HEK293T (cell line): Measurements from ENCODE around the gene ANTXR1.

Experiments used
- BHLHE40 ChIP-seq: fragments of 450-650 bp; IDR thresholded peaks from 2 replicates; pipeline ENCODE4 v1.6.1; 2016; ENCODE audit warnings: mild to moderate bottlenecking, moderate library complexity, borderline replicate concordance
- FOXA1 ChIP-seq: fragments of 450-650 bp; IDR thresholded peaks from 2 replicates; pipeline ENCODE4 v1.6.1; 2016; ENCODE audit warnings: mild to moderate bottlenecking
- FOXM1 ChIP-seq: fragments of 450-650 bp; IDR thresholded peaks from 2 replicates; pipeline ENCODE4 v1.6.1; 2017; ENCODE audit warnings: mild to moderate bottlenecking, borderline replicate concordance
- NFRKB ChIP-seq: fragments of 450-650 bp; IDR thresholded peaks from 2 replicates; pipeline ENCODE4 v1.6.1; 2016; ENCODE audit warnings: mild to moderate bottlenecking, moderate library complexity
- SP1 ChIP-seq: fragments of 450-650 bp; IDR thresholded peaks from 2 replicates; pipeline ENCODE4 v1.6.1; 2017

GRCh38 chr2:69238449-69239031 is 225.6 kb downstream of the ANTXR1 start:
- TF ChIP-seq SP1 (no peak), FOXA1 (no peak), BHLHE40 (no peak), FOXM1 (no peak), NFRKB (no peak)
